ENCODE measurements around the gene SAMD14.

Gene SAMD14

DNA sequence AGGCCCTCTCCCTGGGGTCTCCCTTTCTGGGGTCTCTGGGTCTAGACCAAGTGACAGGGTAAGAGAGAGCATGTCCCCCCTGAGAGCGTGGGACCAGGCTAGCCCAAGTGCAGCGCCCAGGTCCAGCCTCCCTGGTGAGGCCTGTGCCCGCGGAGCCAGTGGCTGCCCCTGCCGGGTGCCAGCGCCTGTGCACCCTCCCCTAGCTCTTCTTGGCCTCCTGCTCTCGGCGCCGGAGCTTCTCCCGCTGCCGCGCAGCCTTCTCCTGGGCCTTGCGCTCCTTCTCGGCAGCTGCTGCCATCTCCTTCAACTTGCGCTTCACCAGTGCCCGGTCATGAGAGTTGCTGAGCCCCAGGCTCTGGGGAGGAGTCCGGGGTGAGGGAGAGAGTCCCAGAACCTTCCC, 17.3 kb downstream of the SAMD14 start:
- DNase-seq (ENCODE audit: low spot score): no peak

DNA sequence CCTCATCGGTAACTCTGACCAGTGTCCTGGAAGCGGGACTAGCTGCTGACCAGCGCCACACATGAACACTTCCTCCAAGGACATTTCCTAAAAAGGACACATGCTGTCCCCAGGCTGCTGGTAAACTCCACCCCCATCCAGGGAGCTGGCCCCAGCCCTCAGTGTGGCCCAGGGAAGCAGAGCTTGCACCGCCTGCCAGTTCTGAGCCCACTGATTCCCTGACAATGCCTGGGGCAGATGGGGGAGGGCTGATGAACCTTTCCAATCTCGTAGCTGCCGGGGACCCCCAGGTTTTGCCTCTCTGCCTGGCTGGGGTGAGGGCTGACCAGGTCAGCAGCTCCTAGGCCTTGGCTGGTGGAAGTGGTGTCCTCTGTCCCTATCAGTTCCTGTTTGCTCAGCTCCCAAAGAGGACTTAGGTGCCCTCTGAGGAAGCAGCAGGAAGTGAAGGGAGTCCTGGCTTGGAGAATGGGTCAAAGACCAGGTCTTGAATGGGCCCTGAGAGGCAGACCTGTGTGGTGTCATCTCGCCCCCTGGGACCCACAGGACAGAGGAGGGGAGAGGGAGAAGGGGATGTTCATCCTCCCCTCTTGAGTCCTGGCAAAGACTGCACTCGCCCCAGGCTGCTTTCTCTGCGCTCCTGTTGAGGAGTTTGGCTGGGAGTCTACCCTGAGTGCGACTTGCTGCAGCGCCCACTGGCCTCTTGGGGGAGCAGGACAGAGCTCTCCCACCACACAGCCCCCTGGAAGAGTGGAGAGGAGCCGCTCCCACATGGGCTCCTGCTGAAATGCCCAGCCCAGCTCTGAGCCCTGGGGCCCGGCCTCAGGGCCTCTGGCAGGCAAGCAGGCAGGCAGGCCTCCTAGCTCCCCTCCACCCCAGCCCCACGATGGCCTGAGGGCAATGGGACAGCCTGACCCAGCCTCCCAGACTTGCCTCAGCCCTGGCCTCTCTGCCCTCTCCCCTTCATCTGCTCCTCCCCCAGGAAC, 18.0 kb downstream of the SAMD14 start:
- DNase-seq (ENCODE audit: low spot score): peak; percentile 69

DNA sequence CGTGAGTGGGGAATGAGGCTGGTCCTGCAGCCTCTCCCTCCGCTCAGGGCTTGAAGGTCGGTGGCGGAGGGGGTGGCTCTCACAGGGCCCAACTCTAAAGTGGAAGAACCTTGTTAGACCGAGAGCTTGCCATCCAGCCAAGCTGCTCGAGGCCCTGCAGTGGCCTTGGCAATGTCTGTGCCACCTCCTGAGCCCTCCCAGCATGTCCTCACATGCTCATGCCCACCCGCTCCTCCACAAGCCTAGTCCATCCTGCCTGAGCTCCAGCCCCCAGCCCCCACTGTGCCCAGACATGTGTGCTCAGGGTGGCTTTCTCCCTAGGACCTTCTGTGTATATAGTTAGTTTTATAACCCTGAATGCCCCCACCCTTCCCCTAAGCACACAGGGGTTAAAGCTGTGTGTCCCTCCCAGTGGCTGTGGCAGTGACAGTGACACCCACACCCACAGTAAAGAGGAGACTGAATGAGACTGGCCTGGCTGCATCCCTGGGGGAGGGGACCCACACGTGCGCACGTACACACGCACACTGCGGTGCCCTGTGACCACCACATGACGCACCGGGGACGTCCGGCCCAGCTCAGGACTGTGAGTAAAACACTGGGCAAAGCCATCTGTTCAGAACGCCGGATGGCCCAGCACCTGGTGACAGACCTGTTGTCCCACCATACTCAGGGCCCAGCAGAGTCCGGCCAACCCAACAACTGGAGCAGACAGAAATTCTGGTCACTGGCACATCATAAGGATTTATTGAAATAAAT, 19.2 kb downstream of the SAMD14 start:
- no peak for DNase-seq (ENCODE audit: low spot score)

DNA sequence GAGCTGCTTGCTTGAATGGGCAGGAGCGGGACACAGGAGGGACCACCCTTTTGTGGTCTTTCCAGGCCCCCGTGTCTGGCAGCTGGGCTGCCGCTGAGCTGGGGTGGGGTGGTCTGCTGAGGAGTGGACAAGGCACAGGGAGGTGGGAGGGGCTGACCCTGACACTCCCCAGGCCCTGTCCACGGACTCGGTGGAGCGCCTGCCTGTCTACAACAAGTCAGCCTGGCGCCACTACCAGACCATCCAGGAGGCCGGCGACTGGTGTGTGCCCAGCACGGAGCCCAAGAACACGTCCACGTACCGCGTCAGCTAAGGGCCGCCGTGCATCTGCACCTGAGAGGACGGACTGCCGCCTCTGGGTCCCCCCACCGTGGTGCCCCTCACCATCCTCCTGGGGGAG, 20.2 kb downstream of the SAMD14 start:
- DNase-seq (ENCODE audit: low spot score): no peak

DNA sequence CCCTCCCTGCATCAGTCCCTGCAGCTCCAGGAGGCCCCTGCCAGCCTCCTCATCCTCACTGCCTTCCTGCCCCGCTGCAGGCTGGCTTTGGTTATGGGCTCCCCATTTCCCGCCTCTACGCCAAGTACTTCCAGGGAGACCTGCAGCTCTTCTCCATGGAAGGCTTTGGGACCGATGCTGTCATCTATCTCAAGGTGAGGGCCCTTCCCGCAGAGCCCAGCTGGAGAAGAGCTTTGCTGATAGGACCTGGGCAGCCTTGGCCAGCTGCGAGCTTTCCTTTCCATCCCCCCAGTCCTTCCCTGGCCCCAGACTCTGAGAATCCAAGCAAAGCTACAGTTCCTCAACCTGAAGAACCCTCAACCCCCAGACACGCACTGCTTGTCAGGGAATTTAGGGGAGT, 20.8 kb downstream of the SAMD14 start:
- no peak for DNase-seq (ENCODE audit: low spot score)

DNA sequence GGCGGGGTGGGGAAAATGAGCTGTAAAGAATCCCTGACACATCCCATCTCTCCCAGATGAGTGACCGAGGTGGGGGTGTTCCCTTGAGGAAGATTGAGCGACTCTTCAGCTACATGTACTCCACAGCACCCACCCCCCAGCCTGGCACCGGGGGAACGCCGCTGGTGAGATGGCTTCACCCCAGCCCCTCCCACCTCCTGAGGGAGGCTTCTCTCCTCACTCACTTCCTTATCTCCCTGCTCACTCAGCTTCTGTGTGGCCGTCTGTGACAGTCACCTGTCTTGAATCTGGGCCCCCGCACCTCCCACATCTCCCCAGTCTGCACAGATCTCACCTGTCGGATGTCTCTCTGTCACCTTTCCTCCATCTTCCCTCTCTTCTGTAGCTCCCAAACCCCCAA, 21.4 kb downstream of the SAMD14 start:
- DNase-seq (ENCODE audit: low spot score): no peak

DNA sequence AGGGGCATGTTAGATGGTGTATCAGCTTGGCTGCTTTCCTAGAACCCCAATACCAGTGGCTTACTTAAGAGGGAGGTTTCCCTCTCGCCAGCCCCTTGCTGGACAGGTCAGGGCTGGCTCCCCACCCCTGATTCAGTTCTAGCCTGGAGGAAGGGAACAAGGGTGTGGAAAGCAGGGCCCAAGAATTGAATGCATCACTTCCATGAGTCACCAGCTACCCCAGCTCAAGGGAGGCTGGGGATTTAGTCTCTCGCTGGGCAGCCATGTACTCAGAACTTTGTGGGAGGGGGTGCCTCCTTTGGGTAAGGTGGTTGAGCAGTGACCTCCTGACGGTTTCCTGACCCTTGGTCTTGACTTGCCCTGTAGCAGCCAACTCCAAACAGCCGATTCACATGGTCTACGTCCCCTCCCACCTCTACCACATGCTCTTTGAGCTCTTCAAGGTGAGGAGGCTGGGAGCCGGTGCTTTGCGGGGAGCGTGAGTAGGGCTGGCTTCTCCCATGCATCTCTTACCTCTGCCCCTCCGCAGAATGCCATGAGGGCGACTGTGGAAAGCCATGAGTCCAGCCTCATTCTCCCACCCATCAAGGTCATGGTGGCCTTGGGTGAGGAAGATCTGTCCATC, 22.1 kb downstream of the SAMD14 start:
- no peak for DNase-seq (ENCODE audit: low spot score)

DNA sequence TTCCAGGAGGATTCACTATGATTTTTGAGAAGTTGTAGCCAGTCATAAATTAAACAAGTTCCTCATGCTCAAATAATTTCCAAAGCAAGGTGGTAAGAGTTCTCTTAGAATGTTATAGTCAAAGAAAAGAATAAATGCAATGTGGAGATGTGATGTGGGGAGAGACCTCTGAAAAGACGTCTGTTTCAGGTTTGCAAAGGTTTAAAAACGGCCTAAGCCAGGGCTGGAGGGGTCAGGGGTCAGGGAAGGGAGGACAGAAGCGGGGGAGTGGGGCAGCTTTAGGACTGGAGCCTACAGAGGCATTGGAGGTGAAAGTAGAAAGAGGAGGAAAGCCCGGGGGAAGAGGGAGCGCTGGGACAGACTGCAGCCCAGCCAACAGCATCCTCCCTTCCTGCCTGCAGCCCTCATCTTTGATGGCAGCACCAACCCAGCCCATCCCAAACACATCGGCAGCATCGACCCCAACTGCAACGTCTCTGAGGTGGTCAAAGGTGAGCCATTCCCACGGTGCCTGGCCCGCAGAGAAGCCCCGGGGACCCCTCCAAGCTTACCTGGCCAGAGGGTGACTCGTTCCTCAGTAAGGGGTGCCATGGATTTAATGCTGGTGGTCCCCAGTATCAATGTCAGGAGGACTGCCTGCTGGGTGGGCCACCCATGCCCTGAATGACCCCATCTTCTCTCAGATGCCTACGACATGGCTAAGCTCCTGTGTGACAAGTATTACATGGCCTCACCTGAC, 23.4 kb downstream of the SAMD14 start:
- DNase-seq (ENCODE audit: low spot score): no peak

DNA sequence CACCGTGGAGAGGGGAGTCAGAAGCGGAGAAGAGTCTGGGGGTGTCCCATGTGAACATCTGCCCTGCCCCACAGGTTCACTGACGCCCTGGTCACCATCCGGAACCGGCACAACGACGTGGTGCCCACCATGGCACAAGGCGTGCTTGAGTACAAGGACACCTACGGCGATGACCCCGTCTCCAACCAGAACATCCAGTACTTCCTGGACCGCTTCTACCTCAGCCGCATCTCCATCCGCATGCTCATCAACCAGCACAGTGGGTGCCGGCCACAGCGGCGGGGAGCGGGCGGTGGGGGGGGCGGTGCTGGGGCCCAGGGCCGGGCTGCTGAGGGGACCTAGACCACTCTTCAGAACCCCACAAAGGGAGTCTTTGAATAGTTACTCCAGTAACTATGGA, 24.1 kb downstream of the SAMD14 start:
- no peak for DNase-seq (ENCODE audit: low spot score)

DNA sequence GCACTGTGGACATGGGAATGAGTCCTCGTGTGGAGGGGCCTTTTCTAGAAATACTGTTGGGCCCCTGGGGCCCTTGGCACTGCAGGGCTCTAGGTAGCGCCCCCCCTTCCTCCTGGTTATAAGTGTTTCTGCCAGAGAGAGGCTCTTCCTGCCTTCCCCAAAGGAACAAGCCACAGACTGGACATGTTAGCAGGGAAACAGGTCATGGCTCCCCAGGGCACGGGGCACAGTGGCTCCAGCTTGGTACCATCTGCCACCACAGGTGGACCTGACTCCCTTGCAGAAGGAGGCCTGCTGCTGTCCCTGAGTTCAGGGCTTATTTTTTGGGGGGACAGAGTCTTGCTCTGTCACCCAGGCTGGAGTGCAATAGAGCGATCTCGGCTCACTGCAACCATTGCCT, 26.0 kb downstream of the SAMD14 start:
- no peak for DNase-seq (ENCODE audit: low spot score)

DNA sequence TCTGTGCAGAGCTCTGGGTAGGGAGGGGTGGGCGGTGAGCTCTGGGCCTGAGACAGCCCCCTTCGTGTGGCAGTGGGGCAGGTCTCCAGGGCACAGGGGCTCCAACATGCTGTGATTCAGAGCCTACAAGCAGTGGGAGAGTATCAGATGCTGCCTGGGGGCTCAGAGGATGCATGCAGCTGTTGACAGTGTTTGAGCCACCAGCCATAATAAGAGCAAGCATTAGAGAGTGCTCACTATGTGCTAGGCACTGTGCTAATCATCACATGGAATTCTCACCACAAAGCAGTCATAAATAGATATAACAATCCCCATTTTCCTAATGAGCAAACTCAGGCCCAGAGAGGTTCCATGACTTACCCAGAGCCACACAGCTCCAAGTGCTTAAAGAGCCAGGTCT, 26.7 kb downstream of the SAMD14 start:
- no peak for DNase-seq (ENCODE audit: low spot score)

DNA sequence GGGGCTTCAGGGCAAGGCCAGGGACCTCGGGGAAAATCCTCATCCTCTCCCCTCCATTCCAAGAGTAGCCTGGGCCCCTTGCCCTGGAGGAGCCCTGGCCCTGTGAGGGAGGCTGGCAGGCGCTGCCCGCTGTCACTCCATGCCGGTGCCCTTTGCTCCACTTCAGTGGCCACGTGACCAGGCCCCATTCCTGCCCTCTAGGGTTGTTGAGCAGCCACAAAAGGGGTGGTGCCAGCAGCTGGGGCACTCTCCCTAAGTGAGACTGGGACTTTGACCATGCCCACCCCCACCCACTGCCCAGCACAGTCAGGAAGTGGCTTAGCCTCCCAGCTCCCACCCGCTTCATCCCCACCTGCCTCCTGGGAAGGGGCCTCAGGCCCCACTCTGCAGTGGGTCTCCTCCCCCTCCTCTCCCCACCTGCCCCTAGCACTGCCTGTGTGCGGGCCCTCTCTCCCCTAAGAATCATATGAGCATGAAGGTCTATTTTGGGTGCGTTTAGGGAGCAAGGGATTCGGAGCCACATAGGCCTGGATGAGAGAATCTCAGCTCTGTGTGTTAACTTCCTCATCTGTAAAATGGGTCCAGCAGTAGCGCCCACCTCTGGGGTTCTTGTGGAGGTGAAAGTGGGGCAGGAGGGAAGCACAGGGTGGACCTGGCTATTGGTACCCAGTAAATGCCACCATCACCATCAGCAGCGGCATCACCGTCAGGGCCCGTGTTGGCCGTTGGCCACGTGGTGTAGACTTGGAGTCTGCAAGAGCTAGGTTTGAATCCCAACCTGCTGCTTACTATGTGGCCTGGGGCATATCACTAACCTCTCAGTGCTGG, 27.6 kb downstream of the SAMD14 start:
- peak; percentile 78 for DNase-seq (ENCODE audit: low spot score)

DNA sequence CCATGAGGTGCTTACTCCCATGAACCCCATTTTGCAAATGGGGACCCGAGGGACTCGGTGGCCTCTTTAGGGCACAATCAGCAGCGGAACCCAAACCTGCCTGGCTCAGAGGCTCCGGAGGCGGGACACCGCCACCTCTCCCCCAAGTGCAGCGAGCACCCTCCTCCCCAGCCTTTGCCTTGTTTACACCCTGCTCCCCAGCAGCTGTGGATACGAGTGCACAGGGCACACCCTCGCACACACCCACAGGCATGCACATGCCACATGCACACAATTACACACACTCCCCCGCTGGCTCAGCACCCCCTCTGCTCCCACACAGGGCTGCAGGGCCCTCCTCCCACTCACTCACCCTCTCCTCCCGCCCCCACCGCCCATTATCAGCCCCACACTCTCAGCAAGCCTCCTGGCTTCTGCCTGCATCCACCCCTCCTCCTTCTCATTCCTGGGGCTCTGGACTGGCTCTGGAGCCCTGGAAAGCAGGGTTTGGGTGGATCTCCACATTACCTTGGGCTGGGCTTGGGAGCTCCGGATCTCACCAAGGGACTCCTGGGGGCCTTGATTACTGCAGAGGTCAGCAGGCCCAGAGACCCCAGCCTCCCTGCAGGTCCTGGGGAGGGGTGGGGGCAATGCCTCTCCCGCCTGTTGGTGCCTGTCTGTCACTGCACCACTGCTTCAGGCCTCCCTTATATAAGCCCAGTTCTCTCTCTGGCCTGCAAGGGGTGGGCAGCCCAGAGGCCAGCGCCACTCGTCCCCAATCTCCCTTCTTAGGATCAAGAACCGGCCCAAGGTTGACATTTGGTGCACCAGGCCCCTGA, 28.4 kb downstream of the SAMD14 start:
- peak; percentile 57 for DNase-seq (ENCODE audit: low spot score)

DNA sequence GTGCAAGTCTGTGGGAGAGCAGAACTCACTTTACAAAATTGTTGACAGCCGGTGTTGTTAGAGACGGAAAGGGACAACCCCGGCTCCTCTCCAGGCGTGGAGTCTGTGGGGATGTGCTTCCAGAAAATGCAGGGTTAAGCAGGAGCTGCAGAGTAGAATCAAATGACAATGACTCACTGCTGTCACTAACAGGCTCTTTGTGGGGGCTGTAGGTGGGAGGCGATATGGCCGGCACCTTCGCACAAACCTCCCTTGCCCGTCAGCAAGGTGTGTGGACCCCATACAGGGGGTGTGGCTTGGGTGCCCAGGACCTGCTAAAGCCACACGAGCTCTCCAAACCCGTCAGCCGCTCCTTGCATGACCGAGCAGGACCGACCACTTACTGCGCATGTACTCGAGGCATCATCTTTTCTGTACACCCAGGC, 29.0 kb downstream of the SAMD14 start:
- DNase-seq (ENCODE audit: low spot score): peak; percentile 54

DNA sequence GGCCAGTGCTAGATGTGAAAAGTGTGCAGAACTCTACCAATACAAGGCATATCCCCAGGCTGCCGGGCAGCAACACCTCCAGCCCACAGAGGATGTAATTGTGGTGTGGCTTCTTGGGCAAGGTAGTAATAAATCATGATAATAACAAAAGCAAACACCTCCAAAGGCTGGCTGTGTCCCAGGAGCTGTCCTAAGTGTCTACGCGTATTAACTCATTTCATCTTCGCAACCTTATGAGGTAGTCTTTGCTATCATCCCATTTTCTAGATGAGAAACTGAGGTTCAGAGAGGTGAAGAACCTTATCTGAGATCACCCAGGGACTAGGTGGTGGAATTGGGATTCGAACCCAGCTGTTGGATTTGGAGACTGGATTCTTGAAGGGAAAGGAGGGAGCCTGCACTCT, 29.5 kb downstream of the SAMD14 start:
- DNase-seq (ENCODE audit: low spot score): no peak

DNA sequence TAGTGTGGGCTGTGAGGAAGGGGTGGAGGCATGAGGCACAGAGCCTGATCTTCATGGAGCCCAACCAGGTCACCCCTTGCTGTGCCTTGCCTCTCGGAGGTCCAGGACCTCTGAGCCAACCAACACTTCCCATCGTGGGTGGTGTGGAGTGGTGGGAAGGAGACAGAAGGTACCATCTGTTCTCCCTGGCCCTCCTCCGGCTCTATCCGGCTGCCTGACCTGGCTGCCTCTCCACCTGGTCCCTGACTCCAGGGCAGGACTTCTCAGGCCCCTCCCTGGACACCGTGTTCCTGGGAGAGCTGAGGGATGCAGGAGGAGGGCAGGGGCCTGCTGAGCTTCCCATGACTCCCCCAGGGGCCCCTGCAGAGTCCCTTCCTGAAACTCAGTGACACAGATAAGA, 31.0 kb downstream of the SAMD14 start:
- no peak for DNase-seq (ENCODE audit: low spot score)

DNA sequence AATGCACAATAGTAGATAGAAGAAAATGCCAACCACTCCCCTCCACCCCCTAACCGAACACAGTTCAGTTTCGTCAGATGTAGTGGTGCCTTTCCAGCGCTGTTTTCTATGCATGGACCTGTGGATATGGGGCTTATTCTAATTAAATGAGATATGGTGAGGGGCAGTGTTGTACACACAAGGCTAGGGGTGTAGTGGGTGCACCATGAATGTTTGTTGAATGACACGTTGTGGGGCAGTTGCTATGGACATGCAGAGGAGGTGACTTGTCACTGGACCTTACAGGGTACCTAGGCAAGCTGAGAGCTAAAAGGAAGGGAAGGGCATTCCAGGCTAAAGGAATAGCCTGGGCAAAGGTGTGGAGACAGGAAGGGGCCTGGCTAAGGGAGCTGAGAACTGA, 31.4 kb downstream of the SAMD14 start:
- DNase-seq (ENCODE audit: low spot score): no peak

DNA sequence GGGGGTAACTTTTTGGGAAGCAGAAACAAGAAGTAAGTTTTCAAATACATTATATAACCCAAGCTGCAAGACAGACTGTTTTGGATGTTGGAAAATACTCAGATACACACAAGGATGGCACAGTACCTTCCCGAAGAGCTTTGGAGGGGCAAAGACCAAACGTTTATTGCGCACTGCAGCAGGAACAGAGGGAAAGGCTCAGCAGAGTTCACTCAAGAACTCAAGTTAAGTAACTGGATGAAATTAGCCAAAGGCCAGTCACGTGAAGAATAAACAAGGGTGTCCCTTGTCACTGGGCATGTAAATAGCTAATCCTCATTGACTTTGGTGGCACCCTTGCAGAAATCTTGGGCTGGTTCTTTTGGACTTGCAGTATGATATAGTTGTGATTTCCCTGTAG, 32.0 kb downstream of the SAMD14 start:
- DNase-seq (ENCODE audit: low spot score): no peak

DNA sequence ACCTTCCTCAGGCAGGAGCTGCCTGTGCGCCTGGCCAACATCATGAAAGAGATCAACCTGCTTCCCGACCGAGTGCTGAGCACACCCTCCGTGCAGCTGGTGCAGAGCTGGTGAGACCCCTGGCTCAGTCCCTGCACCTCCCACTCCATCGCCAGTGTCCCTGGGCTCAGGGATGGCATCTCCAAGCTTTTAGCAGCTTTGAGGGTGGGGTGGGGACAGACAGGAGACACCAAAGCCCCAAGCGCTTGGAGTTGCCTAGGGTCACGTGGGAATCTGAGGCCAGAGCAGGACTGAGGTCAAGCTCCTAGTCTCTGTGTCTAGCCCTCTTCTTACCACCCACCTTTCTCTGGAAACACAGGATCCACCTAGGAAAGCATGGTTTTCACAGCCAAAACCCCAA, 32.5 kb downstream of the SAMD14 start:
- no peak for DNase-seq (ENCODE audit: low spot score)

DNA sequence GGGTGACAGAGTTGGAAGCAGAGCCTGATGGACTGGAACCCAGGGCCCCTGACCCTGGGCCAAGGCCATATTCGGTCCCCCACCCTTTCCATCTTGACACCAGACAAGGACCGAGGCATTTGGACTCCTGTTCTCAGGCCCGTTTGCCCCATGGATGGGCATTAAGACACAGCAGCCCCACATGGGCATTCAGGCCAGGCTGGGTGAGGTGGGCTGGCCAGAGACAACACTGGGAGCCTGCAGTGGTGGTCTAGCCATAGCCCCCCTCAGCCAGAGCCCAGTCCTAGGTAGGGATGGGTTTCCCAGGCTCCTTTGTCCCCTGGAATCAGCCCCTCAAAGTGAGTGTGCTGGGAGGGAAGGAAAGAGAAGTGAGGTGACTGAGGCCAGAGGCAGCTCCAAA, 33.2 kb downstream of the SAMD14 start:
- no peak for DNase-seq (ENCODE audit: low spot score)

Measured in Ammon's horn (tissue), 1 donor.